WTC11 (cell line): ENCODE data around the gene ST6GAL1.

ENCODE experiments used
- CBFB ChIP-seq: sonication (generic); formaldehyde crosslinking; IDR thresholded peaks from 2 replicates; pipeline ENCODE4 v1.8.1; 2022; ENCODE audit warnings: mild to moderate bottlenecking, low read depth, missing genetic modification reagents
- FOXJ3 ChIP-seq: sonication (generic); formaldehyde crosslinking; IDR thresholded peaks from 2 replicates; pipeline ENCODE4 v1.9.0; 2021; ENCODE audit warnings: missing genetic modification reagents, mild to moderate bottlenecking, borderline replicate concordance
- ZNF263 ChIP-seq: sonication (generic); formaldehyde crosslinking; IDR thresholded peaks from 2 replicates; pipeline ENCODE4 v1.8.1; 2022; ENCODE audit warnings: low read depth, mild to moderate bottlenecking, moderate library complexity, missing genetic modification reagents
- TF ChIP-seq, protein P1 (sequence below): fragments of 200-600 bp; IDR thresholded peaks from 2 replicates; pipeline ENCODE4 v1.8.0; 2022; ENCODE audit warnings: antibody characterized with exemption

DNA sequence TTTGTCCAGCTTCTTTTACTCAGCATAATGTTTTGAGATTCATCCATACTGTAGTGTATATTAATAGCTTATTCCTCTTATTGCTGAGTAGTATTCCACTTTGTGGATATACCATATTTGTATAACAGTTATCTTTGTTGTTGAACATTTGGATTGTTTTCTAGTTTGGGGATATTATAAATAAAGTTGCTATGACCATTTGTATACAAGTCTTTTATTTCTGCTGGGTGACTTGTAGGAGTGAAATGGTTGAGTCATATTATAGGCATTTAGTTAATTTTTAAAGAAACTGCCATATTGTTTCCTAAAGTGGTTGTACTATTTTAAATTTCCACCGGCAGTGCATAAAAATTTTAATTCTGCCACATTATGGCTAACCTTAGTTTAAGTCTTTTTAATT, 155.6 kb downstream of the ST6GAL1 start:
- TF ChIP-seq, protein P1, sequence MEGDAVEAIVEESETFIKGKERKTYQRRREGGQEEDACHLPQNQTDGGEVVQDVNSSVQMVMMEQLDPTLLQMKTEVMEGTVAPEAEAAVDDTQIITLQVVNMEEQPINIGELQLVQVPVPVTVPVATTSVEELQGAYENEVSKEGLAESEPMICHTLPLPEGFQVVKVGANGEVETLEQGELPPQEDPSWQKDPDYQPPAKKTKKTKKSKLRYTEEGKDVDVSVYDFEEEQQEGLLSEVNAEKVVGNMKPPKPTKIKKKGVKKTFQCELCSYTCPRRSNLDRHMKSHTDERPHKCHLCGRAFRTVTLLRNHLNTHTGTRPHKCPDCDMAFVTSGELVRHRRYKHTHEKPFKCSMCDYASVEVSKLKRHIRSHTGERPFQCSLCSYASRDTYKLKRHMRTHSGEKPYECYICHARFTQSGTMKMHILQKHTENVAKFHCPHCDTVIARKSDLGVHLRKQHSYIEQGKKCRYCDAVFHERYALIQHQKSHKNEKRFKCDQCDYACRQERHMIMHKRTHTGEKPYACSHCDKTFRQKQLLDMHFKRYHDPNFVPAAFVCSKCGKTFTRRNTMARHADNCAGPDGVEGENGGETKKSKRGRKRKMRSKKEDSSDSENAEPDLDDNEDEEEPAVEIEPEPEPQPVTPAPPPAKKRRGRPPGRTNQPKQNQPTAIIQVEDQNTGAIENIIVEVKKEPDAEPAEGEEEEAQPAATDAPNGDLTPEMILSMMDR: no peak
- no peak for TF ChIP-seq CBFB (CRISPR knock-in tag)
- TF ChIP-seq FOXJ3 (CRISPR knock-in tag): no peak
- no peak for TF ChIP-seq ZNF263 (CRISPR knock-in tag)
